ENCODE data around the gene PARD6A. TPM values are rescaled to one million over a fixed set of nuclear protein-coding genes. Genes with fewer than 3 reads are reported as not detected.

PARD6A gene
- total and polyA plus RNA-seq, 2 of the 13 experiments (the other 11 are each of a cell fraction or from before 2014, with no cell fraction given): 3.5 to 4.3 TPM

DNA sequence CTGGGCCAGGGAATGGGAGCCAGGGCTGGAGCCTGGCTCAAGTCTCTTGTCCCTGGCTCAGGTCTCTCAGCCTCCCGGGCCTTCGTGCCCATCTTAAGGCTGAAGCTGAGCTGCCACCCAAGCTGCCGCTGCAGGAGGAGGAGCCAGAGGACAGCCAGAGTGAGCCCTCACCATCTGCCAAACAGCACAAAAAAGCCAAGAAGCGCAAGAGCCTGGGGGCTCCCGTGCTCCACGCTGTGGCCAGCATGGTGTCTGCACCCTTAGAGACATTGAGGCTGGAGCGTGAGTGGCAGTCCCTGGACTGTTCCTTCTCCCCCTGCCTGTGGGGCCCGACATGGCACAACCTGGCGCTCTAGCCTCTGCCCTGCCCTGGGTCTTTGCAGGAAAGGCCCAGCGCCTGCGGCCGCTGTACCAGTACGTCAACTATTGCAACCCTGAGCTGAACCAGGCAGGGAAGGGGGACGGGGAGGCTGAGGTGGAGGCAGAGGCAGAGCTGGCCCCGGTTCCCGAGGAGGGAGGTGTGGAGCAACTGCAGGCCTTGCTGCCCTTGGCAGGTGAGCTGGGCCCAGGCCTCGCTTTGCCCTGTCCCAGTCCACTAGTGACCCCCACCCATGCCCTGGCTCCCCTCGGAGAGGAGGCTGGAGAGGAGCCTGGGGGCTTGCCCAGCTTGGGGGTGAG, 7.2 kb downstream of the PARD6A start (continued):
- no peak for TF ChIP-seq PRMT3 (CRISPR knock-in tag; IDR thresholded peaks at IDR 0.05; ENCODE audit: borderline replicate concordance, low read depth)
- TF ChIP-seq HMGA1 (CRISPR knock-in tag; conservative IDR thresholded peaks at IDR 0.05): no peak
- TF ChIP-seq DMTF1 (CRISPR knock-in tag; IDR thresholded peaks at IDR 0.05): no peak
- TF ChIP-seq, protein P1, sequence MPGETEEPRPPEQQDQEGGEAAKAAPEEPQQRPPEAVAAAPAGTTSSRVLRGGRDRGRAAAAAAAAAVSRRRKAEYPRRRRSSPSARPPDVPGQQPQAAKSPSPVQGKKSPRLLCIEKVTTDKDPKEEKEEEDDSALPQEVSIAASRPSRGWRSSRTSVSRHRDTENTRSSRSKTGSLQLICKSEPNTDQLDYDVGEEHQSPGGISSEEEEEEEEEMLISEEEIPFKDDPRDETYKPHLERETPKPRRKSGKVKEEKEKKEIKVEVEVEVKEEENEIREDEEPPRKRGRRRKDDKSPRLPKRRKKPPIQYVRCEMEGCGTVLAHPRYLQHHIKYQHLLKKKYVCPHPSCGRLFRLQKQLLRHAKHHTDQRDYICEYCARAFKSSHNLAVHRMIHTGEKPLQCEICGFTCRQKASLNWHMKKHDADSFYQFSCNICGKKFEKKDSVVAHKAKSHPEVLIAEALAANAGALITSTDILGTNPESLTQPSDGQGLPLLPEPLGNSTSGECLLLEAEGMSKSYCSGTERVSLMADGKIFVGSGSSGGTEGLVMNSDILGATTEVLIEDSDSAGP (CRISPR knock-in tag; IDR thresholded peaks at IDR 0.05; ENCODE audit: borderline replicate concordance): peak; percentile 77
- TF ChIP-seq TEF (CRISPR knock-in tag; IDR thresholded peaks at IDR 0.05): no peak
- TF ChIP-seq ZNF552 (CRISPR knock-in tag; IDR thresholded peaks at IDR 0.05; ENCODE audit: borderline replicate concordance): 0 out of 2 replicates have a peak, but pooled peaks have one; percentile 18
- TF ChIP-seq TBX3 (IDR thresholded peaks at IDR 0.05; ENCODE audit: borderline replicate concordance): no peak
- no peak for TF ChIP-seq LBX2 (CRISPR knock-in tag; IDR thresholded peaks at IDR 0.05; ENCODE audit: borderline replicate concordance)
- TF ChIP-seq ZNF569 (CRISPR knock-in tag; IDR thresholded peaks at IDR 0.05; ENCODE audit: borderline replicate concordance): peak; percentile 6; the same call in 1 of the 2 replicates
- no peak for TF ChIP-seq JDP2 (CRISPR knock-in tag; IDR thresholded peaks at IDR 0.05; ENCODE audit: borderline replicate concordance)
- peak; percentile 82 for TF ChIP-seq KAT8 (CRISPR knock-in tag; IDR thresholded peaks at IDR 0.05)
- TF ChIP-seq ZBTB21 (CRISPR knock-in tag; IDR thresholded peaks at IDR 0.05): no peak
- TF ChIP-seq SOX13 (IDR thresholded peaks at IDR 0.05): no peak
- TF ChIP-seq SOX13 (CRISPR knock-in tag; conservative IDR thresholded peaks at IDR 0.05 in 1 of 2, IDR thresholded peaks at IDR 0.05 in 1 of 2): peak in 1 of 2 experiments; percentile 31; a peak in 1 of 4 replicates
- TF ChIP-seq, protein P2, sequence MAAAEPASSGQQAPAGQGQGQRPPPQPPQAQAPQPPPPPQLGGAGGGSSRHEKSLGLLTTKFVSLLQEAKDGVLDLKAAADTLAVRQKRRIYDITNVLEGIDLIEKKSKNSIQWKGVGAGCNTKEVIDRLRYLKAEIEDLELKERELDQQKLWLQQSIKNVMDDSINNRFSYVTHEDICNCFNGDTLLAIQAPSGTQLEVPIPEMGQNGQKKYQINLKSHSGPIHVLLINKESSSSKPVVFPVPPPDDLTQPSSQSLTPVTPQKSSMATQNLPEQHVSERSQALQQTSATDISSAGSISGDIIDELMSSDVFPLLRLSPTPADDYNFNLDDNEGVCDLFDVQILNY (CRISPR knock-in tag; conservative IDR thresholded peaks at IDR 0.05): no peak
- no peak for TF ChIP-seq ZNF713 (CRISPR knock-in tag; IDR thresholded peaks at IDR 0.05)
- TF ChIP-seq ZNF496 (CRISPR knock-in tag; IDR thresholded peaks at IDR 0.05; ENCODE audit: insufficient replicate concordance): no peak
- TF ChIP-seq, protein P3, sequence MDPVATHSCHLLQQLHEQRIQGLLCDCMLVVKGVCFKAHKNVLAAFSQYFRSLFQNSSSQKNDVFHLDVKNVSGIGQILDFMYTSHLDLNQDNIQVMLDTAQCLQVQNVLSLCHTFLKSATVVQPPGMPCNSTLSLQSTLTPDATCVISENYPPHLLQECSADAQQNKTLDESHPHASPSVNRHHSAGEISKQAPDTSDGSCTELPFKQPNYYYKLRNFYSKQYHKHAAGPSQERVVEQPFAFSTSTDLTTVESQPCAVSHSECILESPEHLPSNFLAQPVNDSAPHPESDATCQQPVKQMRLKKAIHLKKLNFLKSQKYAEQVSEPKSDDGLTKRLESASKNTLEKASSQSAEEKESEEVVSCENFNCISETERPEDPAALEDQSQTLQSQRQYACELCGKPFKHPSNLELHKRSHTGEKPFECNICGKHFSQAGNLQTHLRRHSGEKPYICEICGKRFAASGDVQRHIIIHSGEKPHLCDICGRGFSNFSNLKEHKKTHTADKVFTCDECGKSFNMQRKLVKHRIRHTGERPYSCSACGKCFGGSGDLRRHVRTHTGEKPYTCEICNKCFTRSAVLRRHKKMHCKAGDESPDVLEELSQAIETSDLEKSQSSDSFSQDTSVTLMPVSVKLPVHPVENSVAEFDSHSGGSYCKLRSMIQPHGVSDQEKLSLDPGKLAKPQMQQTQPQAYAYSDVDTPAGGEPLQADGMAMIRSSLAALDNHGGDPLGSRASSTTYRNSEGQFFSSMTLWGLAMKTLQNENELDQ (CRISPR knock-in tag; IDR thresholded peaks at IDR 0.05; ENCODE audit: borderline replicate concordance): no peak
- no peak for TF ChIP-seq ZNF430 (CRISPR knock-in tag; IDR thresholded peaks at IDR 0.05)

Data from HepG2 (cell line).